ENCODE results near the gene SPC24. TPM values are rescaled to one million over a fixed set of nuclear protein-coding genes. Genes with fewer than 3 reads are reported as not detected.

The SPC24 gene
- total and polyA plus RNA-seq, 2 donors (not counting 3 experiments of a cell fraction or from before 2014, with no cell fraction given) = 19.8 to 70.0 TPM

GRCh38 chr19:11192957-11193939 lies 37.7 kb upstream of the SPC24 start:
- no TSS peak for BruUV-seq (replicated peaks)
- intact Hi-C loops (cut with micrococcal nuclease) = no loop called here
- H3K79me2 ChIP-seq (ENCODE audit: control insufficient read depth, insufficient read depth, low read length) = peaks cover 40% of the 10 kb centered on the region

GRCh38 chr19:11191934-11192333 lies 36.4 kb upstream of the SPC24 start:
- Histone ChIP-seq H3K9me1 (replicated peaks; ENCODE audit: control insufficient read depth, extremely low read depth, insufficient read depth, low read length) (no peaks in the 10 kb centered on the region), H3K9me3 (replicated peaks; ENCODE audit: control insufficient read depth, insufficient read depth, low read length) (no peaks in the 10 kb centered on the region), H3K79me2 (ENCODE audit: control insufficient read depth, insufficient read depth, low read length) (peaks cover 36% of the 10 kb centered on the region), H3K9ac (replicated peaks; ENCODE audit: extremely low read depth, insufficient read depth, low read length) (no peak overlapping the region), H2AFZ (ENCODE audit: low read depth, low read length) (no peak overlapping the region), H4K20me1 (replicated peaks; ENCODE audit: control insufficient read depth, extremely low read depth, insufficient read depth, low read length) (no peaks in the 10 kb centered on the region), H3K36me3 (ENCODE audit: control insufficient read depth in 2 of 2, extremely low read depth in 1 of 2, insufficient read depth in 2 of 2, low read length in 2 of 2) (peaks cover 8 to 18% of the 10 kb centered on the region in 2 experiments), H3K4me1 (ENCODE audit: control insufficient read depth, extremely low read depth, insufficient read depth, low read length) (peaks cover 19% of the 10 kb centered on the region), H3K27ac (ENCODE audit: insufficient read depth, low read depth, low read length) (no peak overlapping the region), H3K4me2 (ENCODE audit: insufficient read depth, low read length) (no peak overlapping the region), H3K4me3 (replicated peaks in 1 of 3; ENCODE audit: insufficient read depth in 1 of 3, low read depth in 1 of 3, low read length in 3 of 3) (no peak overlapping the region), H3K27me3 (ENCODE audit: control insufficient read depth in 2 of 2, insufficient read depth in 2 of 2, low read length in 2 of 2) (no peaks in the 10 kb centered on the region)
- no peak for TF ChIP-seq MYC (IDR thresholded peaks at IDR 0.05; ENCODE audit: low read depth, low read length)
- TF ChIP-seq, protein P1, sequence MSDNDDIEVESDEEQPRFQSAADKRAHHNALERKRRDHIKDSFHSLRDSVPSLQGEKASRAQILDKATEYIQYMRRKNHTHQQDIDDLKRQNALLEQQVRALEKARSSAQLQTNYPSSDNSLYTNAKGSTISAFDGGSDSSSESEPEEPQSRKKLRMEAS (IDR thresholded peaks at IDR 0.05; ENCODE audit: insufficient read depth, insufficient read length) = no peak
- TF ChIP-seq GATA2 (IDR thresholded peaks at IDR 0.05; ENCODE audit: insufficient read depth, insufficient read length, low read depth, low read length) = no peak
- TF ChIP-seq, protein P2, sequence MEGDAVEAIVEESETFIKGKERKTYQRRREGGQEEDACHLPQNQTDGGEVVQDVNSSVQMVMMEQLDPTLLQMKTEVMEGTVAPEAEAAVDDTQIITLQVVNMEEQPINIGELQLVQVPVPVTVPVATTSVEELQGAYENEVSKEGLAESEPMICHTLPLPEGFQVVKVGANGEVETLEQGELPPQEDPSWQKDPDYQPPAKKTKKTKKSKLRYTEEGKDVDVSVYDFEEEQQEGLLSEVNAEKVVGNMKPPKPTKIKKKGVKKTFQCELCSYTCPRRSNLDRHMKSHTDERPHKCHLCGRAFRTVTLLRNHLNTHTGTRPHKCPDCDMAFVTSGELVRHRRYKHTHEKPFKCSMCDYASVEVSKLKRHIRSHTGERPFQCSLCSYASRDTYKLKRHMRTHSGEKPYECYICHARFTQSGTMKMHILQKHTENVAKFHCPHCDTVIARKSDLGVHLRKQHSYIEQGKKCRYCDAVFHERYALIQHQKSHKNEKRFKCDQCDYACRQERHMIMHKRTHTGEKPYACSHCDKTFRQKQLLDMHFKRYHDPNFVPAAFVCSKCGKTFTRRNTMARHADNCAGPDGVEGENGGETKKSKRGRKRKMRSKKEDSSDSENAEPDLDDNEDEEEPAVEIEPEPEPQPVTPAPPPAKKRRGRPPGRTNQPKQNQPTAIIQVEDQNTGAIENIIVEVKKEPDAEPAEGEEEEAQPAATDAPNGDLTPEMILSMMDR (IDR thresholded peaks at IDR 0.05; ENCODE audit: extremely low read depth in 1 of 2, insufficient read depth in 1 of 2, low read depth in 1 of 2, low read length in 2 of 2) = no peak
- no peak for TF ChIP-seq JUN (IDR thresholded peaks at IDR 0.05; ENCODE audit: borderline replicate concordance, insufficient read depth, insufficient read length, low read depth)
- TF ChIP-seq FOS (IDR thresholded peaks at IDR 0.05; ENCODE audit: borderline replicate concordance, insufficient read depth, low read length) = no peak
- TF ChIP-seq POLR2A (IDR thresholded peaks at IDR 0.05; ENCODE audit: low read depth, low read length) = no peak
- no peak for TF ChIP-seq EZH2 (IDR thresholded peaks at IDR 0.05; ENCODE audit: borderline replicate concordance, low read depth, low read length, severe bottlenecking)
- CTCF ChIA-PET = interaction anchor here (0.9 to 5.3 kb wide), 3 partner anchors 12 to 66 kb away, joined by 3 to 25 read pairs (median 5); no protein-coding TSS in a partner anchor
- dilution Hi-C loops (cut with MboI; ENCODE audit: extremely low pct_ligation_motif_present, low sequenced_read_pairs) = no loop called here
- intact Hi-C loops (cut with micrococcal nuclease) = no loop called here
- DNase-seq (ENCODE audit: low read depth, low spot score) (no peak), FAIRE-seq (no peak)
- no TSS peak for BruUV-seq (replicated peaks)
- POLR2A ChIA-PET = no interaction called here

More at GRCh38 chr19:11192957-11193939, 37.7 kb upstream of the SPC24 start:
- CTCF ChIA-PET = interaction anchor here (1.1 to 1.5 kb wide), 2 partner anchors 10 to 67 kb away, joined by 3 to 5 read pairs; no protein-coding TSS in a partner anchor
- Histone ChIP-seq H4K20me1 (replicated peaks; ENCODE audit: control insufficient read depth, extremely low read depth, insufficient read depth, low read length) (no peaks in the 10 kb centered on the region), H3K27ac (ENCODE audit: insufficient read depth, low read depth, low read length) (no peak overlapping the region), H3K36me3 (ENCODE audit: control insufficient read depth in 2 of 2, extremely low read depth in 1 of 2, insufficient read depth in 2 of 2, low read length in 2 of 2) (peaks cover 8 to 18% of the 10 kb centered on the region in 2 experiments), H3K4me3 (replicated peaks in 1 of 3; ENCODE audit: insufficient read depth in 1 of 3, low read depth in 1 of 3, low read length in 3 of 3) (no peak overlapping the region), H2AFZ (ENCODE audit: low read depth, low read length) (no peak overlapping the region), H3K9me1 (replicated peaks; ENCODE audit: control insufficient read depth, extremely low read depth, insufficient read depth, low read length) (no peaks in the 10 kb centered on the region), H3K27me3 (ENCODE audit: control insufficient read depth in 2 of 2, insufficient read depth in 2 of 2, low read length in 2 of 2) (no peaks in the 10 kb centered on the region), H3K9me3 (replicated peaks; ENCODE audit: control insufficient read depth, insufficient read depth, low read length) (no peaks in the 10 kb centered on the region), H3K4me1 (ENCODE audit: control insufficient read depth, extremely low read depth, insufficient read depth, low read length) (peaks cover 23% of the 10 kb centered on the region), H3K9ac (replicated peaks; ENCODE audit: extremely low read depth, insufficient read depth, low read length) (no peak overlapping the region), H3K4me2 (ENCODE audit: insufficient read depth, low read length) (no peak overlapping the region)
- POLR2A ChIA-PET = no interaction called here
- DNase-seq (ENCODE audit: low read depth, low spot score) = no peak
- TF ChIP-seq GATA2 (IDR thresholded peaks at IDR 0.05; ENCODE audit: insufficient read depth, insufficient read length, low read depth, low read length) (no peak), MYC (IDR thresholded peaks at IDR 0.05; ENCODE audit: low read depth, low read length) (no peak), FOS (IDR thresholded peaks at IDR 0.05; ENCODE audit: borderline replicate concordance, insufficient read depth, low read length) (no peak), POLR2AphosphoS5 (IDR thresholded peaks at IDR 0.05; ENCODE audit: insufficient read depth, low read depth, low read length) (no peak)
- TF ChIP-seq, protein P1 (IDR thresholded peaks at IDR 0.05; ENCODE audit: insufficient read depth, insufficient read length) = no peak
- FAIRE-seq = no peak
- dilution Hi-C loops (cut with MboI; ENCODE audit: extremely low pct_ligation_motif_present, low sequenced_read_pairs) = no loop called here

Measured in endothelial cell of umbilical vein (primary cell).